ENCODE measurements around the gene LRP11. TPM values are rescaled to one million over a fixed set of nuclear protein-coding genes. Genes with fewer than 3 reads are reported as not detected.
A peak's percentile ranks its signal among the peaks of the same experiment; 100 is the strongest.

Gene LRP11
- total and polyA plus RNA-seq, 9 of the 15 experiments (the other 6 are each of a cell fraction or from before 2014, with no cell fraction given) = 0.51 to 3.5 (median 2.4) TPM

- TF ChIP-seq GTF3C2 (IDR thresholded peaks at IDR 0.05; ENCODE audit: borderline replicate concordance, extremely low read depth, insufficient read length) (no peak), ZNF695 (CRISPR knock-in tag; IDR thresholded peaks at IDR 0.05) (no peak), FOXP4 (CRISPR knock-in tag; IDR thresholded peaks at IDR 0.05; ENCODE audit: borderline replicate concordance) (no peak), HOXB6 (CRISPR knock-in tag; IDR thresholded peaks at IDR 0.05; ENCODE audit: borderline replicate concordance) (no peak), BRF2 (IDR thresholded peaks at IDR 0.05; ENCODE audit: borderline replicate concordance, insufficient read depth, insufficient read length) (no peak), HMBOX1 (IDR thresholded peaks at IDR 0.05) (no peak), ATF3 (IDR thresholded peaks at IDR 0.05) (no peak), ATF3 (CRISPR knock-in tag; conservative IDR thresholded peaks at IDR 0.05) (0 out of 2 replicates have a peak, but pooled peaks have one; percentile 47), RFX7 (CRISPR knock-in tag; IDR thresholded peaks at IDR 0.05) (no peak), ARID2 (IDR thresholded peaks at IDR 0.05) (no peak), RAD21 (CRISPR knock-in tag; conservative IDR thresholded peaks at IDR 0.05 in 1 of 2, IDR thresholded peaks at IDR 0.05 in 1 of 2) (peak; percentile 68 to 77), CREBBP (IDR thresholded peaks at IDR 0.05; ENCODE audit: low read depth, low read length) (no peak), ELF4 (CRISPR knock-in tag; IDR thresholded peaks at IDR 0.05) (no peak), ZNF408 (CRISPR knock-in tag; IDR thresholded peaks at IDR 0.05; ENCODE audit: low read depth) (no peak), TRIM24 (IDR thresholded peaks at IDR 0.05) (no peak)
Measured at GRCh38 chr6:149864578-149865535, 698 bp upstream of the LRP11 start (continued).
